HepG2 (cell line): Measurements from ENCODE around the gene GNAI2. TPM values are rescaled to one million over a fixed set of nuclear protein-coding genes. Genes with fewer than 3 reads are reported as not detected.

ENCODE experiments used
- ARID2 ChIP-seq: sonication (generic); formaldehyde crosslinking; IDR thresholded peaks from 2 replicates; pipeline ENCODE4 v1.8.1; 2022; ENCODE audit warnings: mild to moderate bottlenecking, missing genetic modification reagents, borderline replicate concordance
- CEBPG ChIP-seq: IDR thresholded peaks from 2 replicates; pipeline ENCODE4 v1.6.1; 2016
- GABPB1 ChIP-seq: IDR thresholded peaks from 2 replicates; pipeline ENCODE4 v1.6.1; 2016; ENCODE audit warnings: mild to moderate bottlenecking, missing genetic modification reagents, moderate library complexity, missing compliant biosample characterization
- HNF4A ChIP-seq: sonication (generic); formaldehyde crosslinking; IDR thresholded peaks from 2 replicates; pipeline ENCODE4 v1.4.0; 2020; ENCODE audit warnings: missing genetic modification reagents
- MAFF ChIP-seq: IDR thresholded peaks from 2 replicates; pipeline ENCODE4 v1.6.1; 2011; ENCODE audit warnings: low read depth, low read length, improper control_type of control experiment
- RCOR2 ChIP-seq: IDR thresholded peaks from 2 replicates; pipeline ENCODE4 v1.6.1; 2016; ENCODE audit warnings: missing biosample characterization, missing genetic modification reagents
- ZNF136 ChIP-seq: sonication (generic); formaldehyde crosslinking; IDR thresholded peaks from 2 replicates; pipeline ENCODE4 v1.8.1; 2022; ENCODE audit warnings: low read depth, mild to moderate bottlenecking, moderate library complexity, missing genetic modification reagents
- ZNF232 ChIP-seq: sonication (generic); formaldehyde crosslinking; IDR thresholded peaks from 2 replicates; pipeline ENCODE4 v1.4.0; 2020; ENCODE audit warnings: missing genetic modification reagents, borderline replicate concordance
- polyA plus RNA-seq, 8 experiments: library from polyadenylated mRNA; depleted of rRNA in 3 of 8; stranded (reverse) in 7 of 8; unstranded in 1 of 8; fragments of >200 nt; fragmentation: Illumina TruSeq in 4 of 8; extraction: Trizol in 4 of 8; gene quantifications; 2 replicates each; pipeline versions ENCODE4 v1.2.1 to v1.2.3, GENCODE V29; 2011 to 2016; ENCODE audit warnings: low read depth in 4 of 8, missing spikeins in 1 of 8, mixed read lengths in 1 of 8; ENCODE audit not compliant: insufficient read depth in 1 of 8
- total RNA-seq, 5 experiments: library from RNA; depleted of rRNA; stranded (reverse); fragments of >200 nt; fragmentation: Illumina TruSeq; extraction: Trizol; gene quantifications; 2 replicates each; pipeline ENCODE4 v1.2.3, GENCODE V29; 2016; ENCODE audit warnings: low read depth in 1 of 5
- TF ChIP-seq, protein P1 (sequence below): sonication (generic); formaldehyde crosslinking; IDR thresholded peaks from 2 replicates; pipeline ENCODE4 v1.4.0; 2020; ENCODE audit warnings: mild to moderate bottlenecking, missing genetic modification reagents
- TF ChIP-seq, protein P2 (sequence below): sonication (generic); formaldehyde crosslinking; IDR thresholded peaks from 2 replicates; pipeline ENCODE4 v1.8.0; 2022; ENCODE audit warnings: mild to moderate bottlenecking, missing genetic modification reagents
- TF ChIP-seq, protein P3 (sequence below): sonication (generic); formaldehyde crosslinking; IDR thresholded peaks from 2 replicates; pipeline ENCODE4 v1.4.0; 2020; ENCODE audit warnings: missing genetic modification reagents
- TF ChIP-seq, protein P4 (sequence below): sonication (generic); formaldehyde crosslinking; IDR thresholded peaks from 2 replicates; pipeline ENCODE4 v1.4.0; 2020; ENCODE audit warnings: mild to moderate bottlenecking, missing genetic modification reagents
- TF ChIP-seq, protein P5 (sequence below): sonication (generic); formaldehyde crosslinking; IDR thresholded peaks from 2 replicates; pipeline ENCODE4 v1.4.0; 2020; ENCODE audit warnings: missing genetic modification reagents, mild to moderate bottlenecking, borderline replicate concordance

The GNAI2 gene
- total and polyA plus RNA-seq, 2 of the 13 experiments (the other 11 are each of a cell fraction or from before 2014, with no cell fraction given): 51.1 to 66.2 TPM

DNA sequence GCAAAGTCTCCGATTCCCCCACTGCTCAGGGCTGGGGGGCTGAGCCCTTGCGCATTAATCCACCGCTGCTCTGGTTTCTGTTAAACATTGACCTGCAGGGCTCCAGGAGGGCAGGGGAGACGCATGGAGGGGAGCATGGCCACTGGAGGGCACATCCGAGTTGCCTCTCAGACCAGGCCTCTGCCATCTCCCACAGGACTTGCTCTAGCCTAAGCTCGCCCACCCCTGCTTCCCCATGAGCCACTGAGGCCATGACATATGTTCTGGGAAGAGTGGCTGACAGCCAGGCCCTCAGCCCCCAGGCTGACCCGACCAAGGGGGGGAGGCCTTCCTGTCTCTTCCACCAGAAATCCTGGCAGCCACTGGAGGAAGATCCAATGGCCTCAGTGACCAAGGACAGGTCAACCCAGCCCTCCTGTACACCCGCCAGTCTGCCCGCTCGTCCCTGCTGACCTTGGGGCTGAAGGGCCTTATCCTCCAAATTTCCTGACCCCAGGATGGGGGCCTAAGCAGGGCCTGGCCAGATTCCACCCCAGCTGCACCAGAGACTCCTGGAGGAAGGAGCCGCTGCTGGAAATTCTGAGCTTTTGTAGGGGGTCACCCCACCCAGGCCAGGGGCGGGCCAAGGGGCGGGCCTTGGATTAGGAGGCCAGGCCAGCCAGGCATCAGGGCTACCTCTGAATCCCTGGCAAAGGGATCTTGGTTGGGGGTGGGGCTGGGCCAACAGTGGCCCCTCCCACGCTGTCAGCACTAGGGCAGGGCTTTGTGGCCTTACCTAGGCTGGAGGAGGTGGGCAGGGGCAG lies 67.2 kb downstream of the GNAI2 start, which contains the start of gene HYAL1 (continued):
- TF ChIP-seq, protein P1, sequence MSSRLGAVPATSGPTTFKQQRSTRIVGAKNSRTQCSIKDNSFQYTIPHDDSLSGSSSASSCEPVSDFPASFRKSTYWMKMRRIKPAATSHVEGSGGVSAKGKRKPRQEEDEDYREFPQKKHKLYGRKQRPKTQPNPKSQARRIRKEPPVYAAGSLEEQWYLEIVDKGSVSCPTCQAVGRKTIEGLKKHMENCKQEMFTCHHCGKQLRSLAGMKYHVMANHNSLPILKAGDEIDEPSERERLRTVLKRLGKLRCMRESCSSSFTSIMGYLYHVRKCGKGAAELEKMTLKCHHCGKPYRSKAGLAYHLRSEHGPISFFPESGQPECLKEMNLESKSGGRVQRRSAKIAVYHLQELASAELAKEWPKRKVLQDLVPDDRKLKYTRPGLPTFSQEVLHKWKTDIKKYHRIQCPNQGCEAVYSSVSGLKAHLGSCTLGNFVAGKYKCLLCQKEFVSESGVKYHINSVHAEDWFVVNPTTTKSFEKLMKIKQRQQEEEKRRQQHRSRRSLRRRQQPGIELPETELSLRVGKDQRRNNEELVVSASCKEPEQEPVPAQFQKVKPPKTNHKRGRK (CRISPR knock-in tag): no peak
- TF ChIP-seq, protein P2, sequence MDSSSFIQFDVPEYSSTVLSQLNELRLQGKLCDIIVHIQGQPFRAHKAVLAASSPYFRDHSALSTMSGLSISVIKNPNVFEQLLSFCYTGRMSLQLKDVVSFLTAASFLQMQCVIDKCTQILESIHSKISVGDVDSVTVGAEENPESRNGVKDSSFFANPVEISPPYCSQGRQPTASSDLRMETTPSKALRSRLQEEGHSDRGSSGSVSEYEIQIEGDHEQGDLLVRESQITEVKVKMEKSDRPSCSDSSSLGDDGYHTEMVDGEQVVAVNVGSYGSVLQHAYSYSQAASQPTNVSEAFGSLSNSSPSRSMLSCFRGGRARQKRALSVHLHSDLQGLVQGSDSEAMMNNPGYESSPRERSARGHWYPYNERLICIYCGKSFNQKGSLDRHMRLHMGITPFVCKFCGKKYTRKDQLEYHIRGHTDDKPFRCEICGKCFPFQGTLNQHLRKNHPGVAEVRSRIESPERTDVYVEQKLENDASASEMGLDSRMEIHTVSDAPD (CRISPR knock-in tag): 0 out of 2 replicates have a peak, but pooled peaks have one; percentile 36
- TF ChIP-seq, protein P3, sequence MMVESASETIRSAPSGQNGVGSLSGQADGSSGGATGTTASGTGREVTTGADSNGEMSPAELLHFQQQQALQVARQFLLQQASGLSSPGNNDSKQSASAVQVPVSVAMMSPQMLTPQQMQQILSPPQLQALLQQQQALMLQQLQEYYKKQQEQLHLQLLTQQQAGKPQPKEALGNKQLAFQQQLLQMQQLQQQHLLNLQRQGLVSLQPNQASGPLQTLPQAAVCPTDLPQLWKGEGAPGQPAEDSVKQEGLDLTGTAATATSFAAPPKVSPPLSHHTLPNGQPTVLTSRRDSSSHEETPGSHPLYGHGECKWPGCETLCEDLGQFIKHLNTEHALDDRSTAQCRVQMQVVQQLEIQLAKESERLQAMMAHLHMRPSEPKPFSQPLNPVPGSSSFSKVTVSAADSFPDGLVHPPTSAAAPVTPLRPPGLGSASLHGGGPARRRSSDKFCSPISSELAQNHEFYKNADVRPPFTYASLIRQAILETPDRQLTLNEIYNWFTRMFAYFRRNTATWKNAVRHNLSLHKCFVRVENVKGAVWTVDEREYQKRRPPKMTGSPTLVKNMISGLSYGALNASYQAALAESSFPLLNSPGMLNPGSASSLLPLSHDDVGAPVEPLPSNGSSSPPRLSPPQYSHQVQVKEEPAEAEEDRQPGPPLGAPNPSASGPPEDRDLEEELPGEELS (CRISPR knock-in tag): no peak
- TF ChIP-seq, protein P4, sequence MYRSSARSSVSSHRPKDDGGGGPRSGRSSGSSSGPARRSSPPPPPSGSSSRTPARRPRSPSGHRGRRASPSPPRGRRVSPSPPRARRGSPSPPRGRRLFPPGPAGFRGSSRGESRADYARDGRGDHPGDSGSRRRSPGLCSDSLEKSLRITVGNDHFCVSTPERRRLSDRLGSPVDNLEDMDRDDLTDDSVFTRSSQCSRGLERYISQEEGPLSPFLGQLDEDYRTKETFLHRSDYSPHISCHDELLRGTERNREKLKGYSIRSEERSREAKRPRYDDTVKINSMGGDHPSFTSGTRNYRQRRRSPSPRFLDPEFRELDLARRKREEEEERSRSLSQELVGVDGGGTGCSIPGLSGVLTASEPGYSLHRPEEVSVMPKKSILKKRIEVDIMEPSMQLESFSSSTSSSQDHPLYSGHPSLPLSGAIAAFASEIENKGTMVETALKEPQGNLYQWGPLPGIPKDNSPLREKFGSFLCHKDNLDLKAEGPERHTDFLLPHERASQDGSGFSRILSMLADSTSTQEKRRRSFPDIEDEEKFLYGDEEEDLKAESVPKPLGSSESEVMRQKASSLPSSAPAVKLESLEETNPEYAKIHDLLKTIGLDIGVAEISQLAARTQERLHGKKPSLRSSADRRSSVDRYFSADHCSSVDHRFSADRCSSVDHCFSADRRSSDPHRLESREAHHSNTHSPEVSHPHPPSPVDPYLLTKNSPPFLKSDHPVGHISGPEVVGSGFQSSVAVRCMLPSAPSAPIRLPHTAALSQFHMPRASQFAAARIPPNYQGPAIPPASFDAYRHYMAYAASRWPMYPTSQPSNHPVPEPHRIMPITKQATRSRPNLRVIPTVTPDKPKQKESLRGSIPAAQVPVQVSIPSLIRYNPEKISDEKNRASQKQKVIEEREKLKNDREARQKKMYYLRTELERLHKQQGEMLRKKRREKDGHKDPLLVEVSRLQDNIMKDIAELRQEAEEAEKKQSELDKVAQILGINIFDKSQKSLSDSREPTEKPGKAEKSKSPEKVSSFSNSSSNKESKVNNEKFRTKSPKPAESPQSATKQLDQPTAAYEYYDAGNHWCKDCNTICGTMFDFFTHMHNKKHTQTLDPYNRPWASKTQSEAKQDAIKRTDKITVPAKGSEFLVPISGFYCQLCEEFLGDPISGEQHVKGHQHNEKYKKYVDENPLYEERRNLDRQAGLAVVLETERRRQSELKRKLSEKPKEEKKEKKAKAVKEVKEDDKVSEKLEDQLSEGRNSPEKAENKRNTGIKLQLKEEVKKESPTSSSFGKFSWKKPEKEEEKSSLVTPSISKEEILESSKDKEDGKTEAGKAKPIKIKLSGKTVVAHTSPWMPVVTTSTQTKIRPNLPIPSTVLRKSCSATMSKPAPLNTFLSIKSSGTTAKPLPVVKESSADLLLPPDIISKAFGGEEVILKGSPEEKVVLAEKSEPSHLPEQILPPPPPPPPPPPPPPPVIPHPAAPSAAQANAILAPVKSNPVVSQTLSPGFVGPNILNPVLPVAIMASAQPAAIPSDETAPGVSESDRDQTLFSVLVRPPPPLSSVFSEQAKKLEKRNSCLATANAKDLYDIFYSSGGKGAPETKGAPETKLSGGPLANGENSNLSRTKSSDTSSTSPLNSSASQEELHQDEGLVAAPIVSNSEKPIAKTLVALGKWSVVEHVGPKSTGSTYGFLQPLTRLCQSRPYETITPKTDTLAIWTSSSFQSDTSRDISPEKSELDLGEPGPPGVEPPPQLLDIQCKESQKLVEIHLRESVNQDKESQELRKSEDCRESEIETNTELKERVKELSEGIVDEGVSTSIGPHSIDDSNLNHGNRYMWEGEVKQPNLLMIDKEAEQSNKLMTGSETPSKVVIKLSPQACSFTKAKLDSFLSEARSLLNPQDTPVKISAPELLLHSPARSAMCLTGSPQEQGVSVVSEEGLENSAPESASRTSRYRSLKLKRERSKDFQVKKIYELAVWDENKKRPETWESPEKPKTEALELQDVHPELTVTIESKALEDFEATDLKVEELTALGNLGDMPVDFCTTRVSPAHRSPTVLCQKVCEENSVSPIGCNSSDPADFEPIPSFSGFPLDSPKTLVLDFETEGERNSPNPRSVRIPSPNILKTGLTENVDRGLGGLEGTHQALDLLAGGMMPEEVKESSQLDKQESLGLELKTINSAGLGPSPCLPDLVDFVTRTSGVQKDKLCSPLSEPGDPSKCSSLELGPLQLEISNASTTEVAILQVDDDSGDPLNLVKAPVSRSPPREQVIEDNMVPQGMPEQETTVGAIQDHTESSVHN (CRISPR knock-in tag): 0 out of 2 replicates have a peak, but pooled peaks have one; percentile 22
- TF ChIP-seq ARID2 (CRISPR knock-in tag): no peak
- TF ChIP-seq, protein P5, sequence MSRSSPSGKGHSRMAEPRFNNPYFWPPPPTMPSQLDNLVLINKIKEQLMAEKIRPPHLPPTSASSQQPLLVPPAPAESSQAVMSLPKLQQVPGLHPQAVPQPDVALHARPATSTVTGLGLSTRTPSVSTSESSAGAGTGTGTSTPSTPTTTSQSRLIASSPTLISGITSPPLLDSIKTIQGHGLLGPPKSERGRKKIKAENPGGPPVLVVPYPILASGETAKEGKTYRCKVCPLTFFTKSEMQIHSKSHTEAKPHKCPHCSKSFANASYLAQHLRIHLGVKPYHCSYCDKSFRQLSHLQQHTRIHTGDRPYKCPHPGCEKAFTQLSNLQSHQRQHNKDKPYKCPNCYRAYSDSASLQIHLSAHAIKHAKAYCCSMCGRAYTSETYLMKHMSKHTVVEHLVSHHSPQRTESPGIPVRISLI (CRISPR knock-in tag): 0 out of 2 replicates have a peak, but pooled peaks have one; percentile 47
- TF ChIP-seq ZNF232 (CRISPR knock-in tag): peak; percentile 65; the same call in 1 of the 2 replicates
- TF ChIP-seq ZNF136 (CRISPR knock-in tag): 0 out of 2 replicates have a peak, but pooled peaks have one; percentile 12
- no peak for TF ChIP-seq RCOR2 (CRISPR knock-in tag)
- TF ChIP-seq GABPB1 (CRISPR knock-in tag): peak; percentile 56; the same call in 1 of the 2 replicates
- TF ChIP-seq CEBPG (CRISPR knock-in tag): peak; percentile 20; the same call in 1 of the 2 replicates
- TF ChIP-seq MAFF: no peak
- TF ChIP-seq HNF4A (CRISPR knock-in tag): peak; percentile 39; the same call in 1 of the 2 replicates
